HG02678 (cell line): ENCODE measurements around the gene CDH9.
"Not testable (repeated sequence)": the region's sequence is repeated elsewhere in the genome, so short reads cannot be mapped to it uniquely, and the experiment has no call there.

Experiments
- ATAC-seq: cut with Tn5 transposase; IDR thresholded peaks from one replicate; pipeline ENCODE4 v1.9.1; 2021; ENCODE audit warnings: mild to moderate bottlenecking, moderate library complexity; ENCODE audit not compliant: unreplicated experiment

Gene CDH9

DNA sequence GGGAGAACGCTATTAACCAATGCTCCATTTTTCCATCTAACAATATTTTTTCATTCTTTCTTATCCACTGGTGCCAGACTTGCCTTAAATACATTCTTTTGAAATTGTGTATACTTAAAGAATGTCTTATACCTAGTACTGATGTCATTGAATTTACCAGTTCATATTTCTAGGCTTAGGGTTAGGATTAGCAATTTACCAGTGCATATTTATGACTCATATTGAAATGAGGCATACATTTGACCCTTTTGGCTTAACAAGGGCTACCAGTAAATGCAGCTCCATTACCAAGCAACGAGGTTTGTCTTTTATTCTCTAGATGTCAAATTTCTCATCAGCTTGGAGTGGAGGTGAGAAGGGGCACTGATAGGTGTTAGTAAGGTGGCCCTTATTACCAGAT, 89.5 kb downstream of the CDH9 start:
- no peak for ATAC-seq

- ATAC-seq: no peak
Observed at GRCh38 chr5:26945901-26946300, 92.5 kb downstream of the CDH9 start.

- no peak for ATAC-seq
Observed at GRCh38 chr5:26942481-26942880, 95.9 kb downstream of the CDH9 start.

GRCh38 chr5:26940994-26941393, 97.4 kb downstream of the CDH9 start:
- ATAC-seq: no peak

DNA sequence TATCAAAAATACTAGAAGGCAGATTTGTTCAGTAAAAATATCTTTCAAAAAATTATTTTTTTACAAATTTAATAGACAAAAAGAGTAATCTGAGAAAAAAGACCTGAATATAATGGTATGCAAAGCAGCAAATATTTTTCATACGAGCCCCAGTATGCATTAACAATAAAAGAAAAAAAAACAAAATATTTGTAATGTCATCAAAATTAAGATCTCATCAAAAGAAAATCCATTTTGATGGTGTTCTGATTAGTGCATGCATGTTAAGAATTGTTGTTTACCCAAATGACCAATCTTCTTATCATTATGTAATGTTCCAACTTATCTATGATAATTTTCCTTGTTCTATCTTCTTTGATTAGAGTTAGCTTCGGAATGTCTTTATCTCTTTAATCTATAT, 106.1 kb downstream of the CDH9 start:
- ATAC-seq: no peak

DNA sequence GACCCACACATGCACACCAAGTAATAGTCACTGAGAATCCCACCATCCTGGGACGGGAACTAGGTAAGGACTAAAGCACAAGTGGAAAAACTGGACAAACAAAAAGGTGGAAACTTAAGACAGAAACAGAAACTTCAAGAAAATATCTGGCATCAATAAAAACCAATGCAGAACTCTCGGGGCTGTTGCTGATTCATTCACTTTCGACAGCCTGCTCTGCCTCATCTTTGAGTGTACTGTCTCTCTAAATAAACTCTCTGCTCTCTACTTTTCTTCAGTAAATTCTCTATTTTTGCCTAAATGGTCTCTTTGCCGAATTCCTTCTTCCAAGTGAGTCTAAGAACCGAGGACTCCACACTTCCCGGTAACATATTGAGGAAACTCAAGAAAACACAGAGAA, 116.9 kb downstream of the CDH9 start:
- ATAC-seq: no peak

DNA sequence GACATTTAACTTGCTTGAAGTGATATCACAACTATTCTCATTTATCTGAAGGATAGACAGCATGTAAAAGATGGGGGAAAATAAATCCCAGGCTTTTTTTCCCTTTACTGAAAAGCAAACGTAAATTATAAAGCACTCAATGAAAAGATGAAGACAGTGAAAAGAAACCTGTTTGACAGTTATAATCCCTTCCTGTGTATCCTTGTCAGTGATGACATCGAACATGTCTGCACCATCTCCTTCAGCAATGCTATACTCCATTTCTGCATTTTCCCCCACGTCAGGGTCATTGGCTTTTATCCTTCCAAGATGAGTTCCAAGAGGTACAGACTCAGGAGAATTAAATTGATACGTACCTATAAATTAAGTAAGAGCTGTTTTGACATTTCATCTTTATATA, 134.9 kb downstream of the CDH9 start:
- ATAC-seq: no peak

DNA sequence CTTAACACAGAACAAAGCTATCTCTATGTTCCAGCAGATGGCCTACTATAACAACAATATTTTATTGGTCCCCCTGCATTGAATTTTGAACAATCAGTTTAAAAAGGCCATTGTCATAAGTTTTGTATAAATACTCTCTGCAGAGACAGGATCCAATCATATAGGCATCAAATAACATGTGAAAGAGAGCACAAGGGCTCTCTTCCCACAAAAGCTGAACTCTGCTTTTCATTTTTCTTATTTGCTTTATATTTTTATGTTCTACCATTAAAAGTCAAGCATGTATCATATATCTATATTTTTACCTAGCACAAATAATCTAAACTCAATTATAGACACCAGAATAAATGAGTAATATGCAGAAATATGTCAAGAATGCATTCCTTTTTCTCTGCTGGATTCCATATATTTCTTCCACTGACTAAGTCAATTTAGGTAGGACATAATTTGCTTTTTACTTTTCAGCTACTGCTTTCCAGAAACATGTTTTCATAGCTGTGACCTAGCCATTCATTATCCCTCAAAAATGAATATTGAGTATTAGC, 143.6 kb downstream of the CDH9 start:
- no peak for ATAC-seq

DNA sequence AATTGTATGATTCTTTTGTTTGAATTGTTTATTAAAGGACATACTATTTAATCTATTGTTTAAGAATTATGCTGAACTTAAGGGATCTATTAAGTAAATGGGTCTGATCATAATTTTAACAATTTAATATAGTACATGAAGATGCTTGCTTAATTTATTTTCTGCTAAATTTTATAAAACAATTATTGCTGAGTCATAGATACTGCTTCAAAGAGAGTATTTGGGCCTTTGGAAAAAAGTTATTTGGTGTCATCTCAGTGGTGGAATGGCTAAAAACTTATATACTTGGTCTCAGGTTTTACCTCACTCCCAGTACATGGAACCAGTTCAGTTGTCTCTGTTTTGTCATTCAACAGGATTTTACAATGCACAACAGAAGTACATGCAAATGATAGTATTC, 145.3 kb downstream of the CDH9 start:
- ATAC-seq: no peak

- ATAC-seq: no peak
Observed at GRCh38 chr5:26889815-26890214, 148.6 kb downstream of the CDH9 start.

DNA sequence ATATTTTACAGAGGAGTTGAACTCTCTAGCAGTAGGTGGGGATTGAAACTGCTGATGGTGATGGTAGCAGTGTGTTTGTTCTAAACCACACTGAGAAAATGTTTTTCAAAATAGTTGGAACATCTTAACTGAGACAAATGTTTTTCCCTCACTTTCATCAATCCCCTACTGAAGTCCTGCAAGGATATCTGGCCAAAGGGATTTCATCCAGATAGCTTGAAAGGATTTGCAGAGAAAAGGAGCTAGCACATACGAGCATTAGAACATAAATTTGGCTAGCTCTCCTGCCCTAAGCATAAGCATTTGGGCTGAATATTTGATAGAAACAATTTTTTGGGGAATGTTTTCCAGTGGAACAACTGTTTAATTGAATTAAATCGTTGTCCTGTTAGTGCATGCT, 153.9 kb downstream of the CDH9 start:
- ATAC-seq: no peak

DNA sequence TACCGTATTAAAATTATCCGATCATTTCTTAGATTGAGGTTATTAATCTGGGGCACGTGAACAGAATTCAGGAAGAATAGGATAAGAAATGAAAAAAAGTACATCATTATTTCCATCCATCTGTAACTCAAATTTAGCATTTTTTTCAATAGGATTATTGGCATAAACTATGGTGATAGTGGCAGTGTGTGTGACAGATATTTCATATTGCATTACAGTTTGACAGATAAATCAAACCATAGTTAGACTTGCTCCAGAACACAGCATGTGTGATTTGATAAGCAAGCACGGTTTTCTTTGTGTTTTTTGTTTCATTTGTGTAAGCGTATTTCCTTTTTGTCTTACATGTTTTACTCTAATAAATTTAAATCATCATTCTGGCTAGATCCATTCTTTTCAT, 155.0 kb downstream of the CDH9 start:
- ATAC-seq: no peak

DNA sequence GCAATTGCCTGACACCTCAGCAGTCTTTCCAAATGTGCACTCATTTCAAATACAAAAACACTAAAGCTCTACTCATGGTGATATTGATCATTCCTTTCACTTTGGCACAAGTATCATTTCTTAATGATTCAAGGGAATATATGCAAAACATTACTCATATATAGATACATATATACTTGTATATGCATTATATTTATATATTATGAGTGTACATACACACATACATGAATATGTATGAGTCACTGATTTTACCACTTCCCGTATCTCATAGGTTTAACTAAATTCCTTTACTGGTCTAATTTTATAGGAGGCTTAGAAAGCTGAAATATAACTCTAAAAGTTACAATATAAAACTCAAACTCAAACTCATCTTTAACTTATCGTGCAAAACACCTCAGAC, 156.5 kb downstream of the CDH9 start:
- no peak for ATAC-seq

GRCh38 chr5:26877154-26877553, 161.2 kb downstream of the CDH9 start:
- no peak for ATAC-seq

- ATAC-seq: no peak
Observed at GRCh38 chr5:26872337-26872736, 166.0 kb downstream of the CDH9 start.

DNA sequence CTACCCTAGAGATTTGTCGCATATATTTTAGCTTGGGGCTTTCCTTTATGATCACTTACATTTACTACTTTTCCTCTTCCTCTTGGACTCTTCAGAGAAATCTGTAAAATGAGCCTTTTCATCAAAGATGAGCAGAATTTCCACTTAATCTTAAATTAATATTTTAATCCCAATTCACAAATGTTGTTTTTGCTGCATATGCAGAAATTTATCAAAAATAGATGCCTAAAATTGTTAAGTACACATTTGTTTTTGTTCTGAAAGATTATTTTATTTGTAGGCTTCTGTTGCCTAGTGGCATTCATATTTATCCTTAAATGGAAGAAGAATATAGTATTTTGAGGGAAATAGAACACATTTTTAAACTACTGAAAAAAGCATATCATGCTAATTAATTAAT, 168.6 kb downstream of the CDH9 start:
- no peak for ATAC-seq

DNA sequence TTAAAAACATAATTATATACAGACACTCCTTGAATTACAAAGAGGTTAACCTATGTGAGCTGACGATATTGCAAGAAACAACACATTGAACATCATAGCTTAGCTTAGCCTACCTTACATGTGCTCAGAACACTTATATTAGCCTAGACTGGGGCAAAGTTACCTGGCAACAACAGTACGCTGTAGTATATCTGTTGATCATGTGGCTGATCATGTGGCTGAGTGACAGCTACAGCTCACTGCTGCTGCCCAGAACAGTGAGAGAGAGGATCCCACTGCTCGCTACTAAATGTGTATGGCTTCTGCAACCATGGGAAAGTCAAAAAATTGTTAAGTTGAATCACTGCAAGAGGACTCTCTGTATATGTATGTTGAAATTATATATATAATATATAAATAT, 169.9 kb downstream of the CDH9 start:
- ATAC-seq: no peak

DNA sequence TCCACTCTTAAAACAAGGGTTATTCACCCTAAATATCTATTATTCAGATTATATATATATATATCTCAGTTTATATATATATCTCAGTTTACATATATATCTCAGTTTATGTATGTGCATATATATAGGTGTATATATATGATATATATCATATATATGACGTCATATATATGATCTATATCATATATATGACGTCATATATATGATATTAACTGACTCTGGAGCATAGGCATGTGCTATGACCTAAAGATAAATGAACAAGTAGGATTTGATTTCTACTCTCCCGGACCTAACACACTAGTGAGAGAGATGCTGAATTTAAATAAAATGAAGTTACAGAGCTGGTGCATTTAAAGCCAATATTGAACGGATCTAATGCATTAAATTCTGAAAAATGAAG, 174.3 kb downstream of the CDH9 start:
- no peak for ATAC-seq

DNA sequence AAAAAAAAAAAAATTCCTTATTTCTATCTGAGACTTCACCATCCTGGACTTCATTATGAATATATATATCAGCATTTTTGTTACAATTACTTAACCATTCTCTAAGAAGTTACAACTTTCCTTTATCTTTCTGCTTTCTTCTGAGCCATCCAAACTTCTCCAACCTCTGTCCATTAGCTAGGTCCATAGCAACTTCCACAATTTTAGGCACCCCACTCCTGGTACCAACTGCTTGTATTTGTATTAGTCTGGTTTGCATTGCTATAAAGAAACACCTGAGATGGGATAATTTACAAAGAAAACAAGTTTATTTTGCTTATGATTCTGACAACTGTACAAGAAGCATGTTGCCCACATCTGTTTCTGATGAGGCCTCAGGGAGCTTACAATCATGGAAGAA, 182.1 kb downstream of the CDH9 start:
- ATAC-seq: no peak

GRCh38 chr5:26852450-26852849, 185.9 kb downstream of the CDH9 start:
- ATAC-seq: not testable (repeated sequence)

GRCh38 chr5:26847041-26847736, 191.2 kb downstream of the CDH9 start:
- ATAC-seq: no peak

- ATAC-seq: no peak
Observed at GRCh38 chr5:26843677-26844076, 194.7 kb downstream of the CDH9 start.

DNA sequence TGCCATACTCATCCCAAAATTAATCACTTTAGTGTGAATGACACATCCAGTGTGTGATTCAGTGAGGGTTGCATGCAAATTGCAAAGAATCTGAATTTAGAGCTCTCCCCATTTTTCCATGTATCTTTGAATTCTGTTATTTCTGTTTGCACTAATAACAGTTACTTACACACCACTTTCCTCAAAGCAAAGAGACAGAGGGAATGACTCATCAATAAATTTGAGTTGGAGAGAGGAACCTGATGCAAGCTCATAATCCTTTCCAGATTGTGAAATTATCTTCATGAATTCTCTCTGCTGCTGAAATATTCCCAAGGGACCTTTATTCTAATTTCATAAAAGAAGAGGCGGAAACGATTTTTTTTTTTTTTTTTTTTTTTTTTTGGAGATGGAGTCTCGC, 204.8 kb downstream of the CDH9 start:
- ATAC-seq: no peak
